Measurements from ENCODE around the gene ZBED4.

DNA sequence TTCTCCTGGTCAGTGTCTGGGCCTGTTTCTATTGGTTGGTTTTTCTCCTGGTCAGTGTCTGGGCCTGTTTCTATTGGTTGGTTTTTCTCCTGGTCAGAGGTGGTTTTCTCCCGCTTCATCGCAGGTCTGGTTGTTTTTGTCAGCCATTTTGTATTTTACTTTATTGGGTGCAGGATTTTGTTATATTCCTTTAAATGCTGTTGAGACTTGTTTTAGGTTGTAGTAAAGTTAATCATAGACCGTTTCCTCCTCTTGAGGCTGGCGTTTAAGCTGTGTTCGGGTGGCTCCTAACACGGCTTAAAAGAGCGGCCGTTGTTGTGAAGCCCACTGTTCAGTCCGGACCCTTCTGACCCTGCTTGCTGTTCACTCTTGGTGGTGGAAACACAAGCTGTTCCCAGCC is 26.2 kb downstream of the ZBED4 start:
- TF ChIP-seq POLR2A (IDR thresholded peaks at IDR 0.05; ENCODE audit: low read length) (no peak), GATA1 (IDR thresholded peaks at IDR 0.05; ENCODE audit: low read depth, low read length) (no peak)
